Brain microvascular endothelial cell (primary cell): ENCODE data around the gene MR1.

Source experiments
- DNase-seq: peaks from one replicate; pipeline ENCODE4 v3.0.0-alpha.2; 2020
- H3K27ac ChIP-seq: fragments of 250-450 bp; sonication (Bioruptor Pico); 2 replicates; pipeline ENCODE4 v1.5.1; 2020; ENCODE audit warnings: mild to moderate bottlenecking, moderate library complexity
- H3K27me3 ChIP-seq: fragments of 250-450 bp; sonication (Bioruptor Pico); replicated peaks from 2 replicates; pipeline ENCODE4 v1.5.1; 2020; ENCODE audit warnings: mild to moderate bottlenecking
- H3K36me3 ChIP-seq: fragments of 250-450 bp; sonication (Bioruptor Pico); replicated peaks from 2 replicates; pipeline ENCODE4 v1.5.1; 2020; ENCODE audit warnings: mild to moderate bottlenecking
- H3K4me3 ChIP-seq: 2 replicates; pipeline ENCODE4 v1.5.1; 2011; ENCODE audit warnings: low read depth, mild to moderate bottlenecking, control low read depth, low read length, moderate library complexity
- CTCF ChIP-seq: IDR thresholded peaks from 2 replicates; pipeline ENCODE4 v1.5.1; 2011; ENCODE audit warnings: low read depth, mild to moderate bottlenecking, moderate library complexity, low read length, control low read depth, inconsistent platforms; ENCODE audit errors: missing control alignments
- in situ Hi-C: cut with HindIII; loops from 2 replicates; pipeline ENCODE4 v1.10.0; 2017; ENCODE audit warnings: low sequenced_read_pairs, low pct_ligation_motif_present

MR1 gene

DNA sequence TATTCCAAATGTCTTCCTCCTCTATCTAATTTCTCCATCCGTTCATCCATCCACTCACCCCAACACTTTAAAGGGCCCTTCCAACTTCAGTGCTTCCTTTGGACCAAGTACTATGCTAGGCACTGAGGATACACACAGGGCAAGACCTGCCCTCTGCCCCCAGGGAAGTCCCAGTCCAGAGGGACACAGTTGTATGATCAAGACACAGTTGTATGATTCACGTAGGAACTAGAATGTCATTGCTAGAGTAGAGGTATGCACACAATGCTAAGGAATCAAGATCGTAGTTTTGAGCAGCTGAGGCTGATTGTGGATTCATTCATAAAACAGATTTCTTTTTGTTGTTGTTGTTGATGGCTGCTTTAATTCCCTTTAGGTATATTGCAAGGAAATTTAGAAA, 43.1 kb downstream of the MR1 start:
- no peak overlapping the region for H3K4me3 ChIP-seq
- H3K27me3 ChIP-seq = no peaks in the 10 kb centered on the region
- DNase-seq = no peak
- H3K36me3 ChIP-seq = no peaks in the 10 kb centered on the region
- in situ Hi-C loops = no loop called here
- TF ChIP-seq CTCF = no peak
- H3K27ac ChIP-seq = no peak overlapping the region

DNA sequence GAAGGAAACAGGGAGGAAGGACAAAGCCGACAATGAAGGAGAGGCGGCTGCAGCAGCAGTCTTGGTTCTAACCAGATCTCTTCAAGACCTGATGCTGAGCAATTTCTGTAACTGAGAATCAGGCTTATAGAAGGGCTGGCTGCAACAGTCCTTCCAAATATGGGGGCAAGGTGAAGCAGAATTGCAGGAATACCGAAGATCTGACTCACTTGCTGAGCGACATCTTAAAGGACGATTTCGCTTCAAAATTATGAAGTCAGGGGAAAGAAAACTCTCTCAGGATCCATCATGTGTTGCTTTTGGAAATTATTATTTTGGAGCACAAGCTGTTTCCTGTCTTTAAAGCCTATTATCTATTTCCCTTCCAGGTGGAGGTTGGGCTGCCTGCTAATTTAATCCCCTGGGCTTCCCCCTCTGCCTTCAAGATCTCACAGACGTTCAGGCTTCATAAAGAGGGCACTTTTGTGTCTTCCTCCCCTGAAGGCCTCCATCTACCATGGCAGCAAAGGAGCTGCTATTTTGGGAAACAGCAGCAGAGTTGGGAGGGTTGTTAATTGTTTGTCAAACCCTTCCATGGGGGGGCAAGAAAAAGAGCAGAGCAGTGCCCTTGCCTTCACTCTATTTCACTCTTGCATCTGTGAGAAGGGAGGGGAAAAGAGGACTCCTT, 43.9 kb downstream of the MR1 start:
- no peaks in the 10 kb centered on the region for H3K27me3 ChIP-seq
- no peaks in the 10 kb centered on the region for H3K36me3 ChIP-seq
- TF ChIP-seq CTCF = no peak
- no peak for DNase-seq
- no peak overlapping the region for H3K4me3 ChIP-seq
- in situ Hi-C loops = no loop called here
- H3K27ac ChIP-seq = peak overlapping the region; percentile 36

DNA sequence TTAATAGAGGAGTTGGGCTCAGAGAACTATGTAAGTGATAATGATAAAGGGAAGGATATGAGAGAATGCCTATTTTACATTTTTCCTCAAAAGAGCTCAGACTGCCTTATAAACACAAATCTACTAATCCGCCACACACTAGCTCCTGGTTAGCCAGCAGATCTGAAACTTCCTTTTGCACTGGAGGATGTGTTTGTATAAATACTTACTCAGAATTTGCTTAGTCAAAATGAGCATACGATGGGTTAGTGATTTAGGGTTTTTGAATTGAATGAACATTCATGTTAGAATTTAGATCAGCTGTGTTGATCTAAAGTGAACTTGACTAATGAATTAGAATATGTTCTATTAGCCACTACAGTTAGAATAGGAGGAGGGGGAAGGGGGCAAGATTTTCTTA, 45.6 kb downstream of the MR1 start:
- H3K27ac ChIP-seq = no peak overlapping the region
- in situ Hi-C loops = no loop called here
- no peaks in the 10 kb centered on the region for H3K36me3 ChIP-seq
- H3K4me3 ChIP-seq = no peak overlapping the region
- no peak for DNase-seq
- H3K27me3 ChIP-seq = no peaks in the 10 kb centered on the region
- TF ChIP-seq CTCF = no peak

DNA sequence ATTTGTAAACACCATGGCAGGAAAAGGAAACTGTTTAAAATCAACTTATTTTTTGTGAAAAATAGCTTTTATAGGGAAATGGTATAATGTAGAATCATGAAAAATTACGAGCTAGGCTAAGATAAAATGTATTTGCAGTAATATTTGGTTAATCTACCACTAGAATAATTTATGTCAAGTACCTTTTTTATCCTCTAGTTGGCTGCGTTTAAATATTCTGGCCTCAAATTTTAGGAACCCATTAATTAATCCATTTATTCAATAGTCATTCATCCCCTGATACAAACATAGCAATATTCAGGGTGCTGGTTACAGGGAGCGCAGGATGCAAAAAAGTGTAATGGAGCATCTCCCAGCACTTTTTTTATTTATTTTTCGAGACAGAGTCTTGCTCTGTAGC, 46.1 kb downstream of the MR1 start:
- H3K36me3 ChIP-seq = no peaks in the 10 kb centered on the region
- H3K27me3 ChIP-seq = no peaks in the 10 kb centered on the region
- no peak overlapping the region for H3K4me3 ChIP-seq
- DNase-seq = no peak
- no peak overlapping the region for H3K27ac ChIP-seq
- in situ Hi-C loops = no loop called here
- no peak for TF ChIP-seq CTCF

- no peaks in the 10 kb centered on the region for H3K27me3 ChIP-seq
- DNase-seq = no peak
- no peak overlapping the region for H3K27ac ChIP-seq
- H3K4me3 ChIP-seq = no peak overlapping the region
- no peaks in the 10 kb centered on the region for H3K36me3 ChIP-seq
- in situ Hi-C loops = no loop called here
- TF ChIP-seq CTCF = no peak
Measured at GRCh38 chr1:181080556-181080955, 46.8 kb downstream of the MR1 start.

GRCh38 chr1:181081395-181081794, 47.6 kb downstream of the MR1 start:
- Histone ChIP-seq H3K27ac (no peak overlapping the region), H3K27me3 (no peaks in the 10 kb centered on the region), H3K36me3 (no peaks in the 10 kb centered on the region), H3K4me3 (no peak overlapping the region)
- in situ Hi-C loops = no loop called here
- DNase-seq = no peak
- no peak for TF ChIP-seq CTCF
